Endothelial cell of umbilical vein (primary cell): ENCODE results near the gene VASN. TPM values are rescaled to one million over a fixed set of nuclear protein-coding genes. Genes with fewer than 3 reads are reported as not detected.

Source experiments
- BruUV-seq: library from RNA; stranded (reverse); fragments of 400-500 nt; replicated peaks from 2 replicates; lab custom pipeline; 2021; lab: Mats Ljungman, UMichigan
- CTCF ChIA-PET: fragments of 300-600, 350-600 bp; sonication (Branson Sonifier 250); formaldehyde crosslinking; loops from one replicate; lab custom pipeline; 2021; ENCODE audit warnings: antibody characterized with exemption, inconsistent platforms; lab: Charles Lee
- POLR2A ChIA-PET: fragments of 300-600, 350-600 bp; sonication (Branson Sonifier 250); formaldehyde crosslinking; loops from one replicate; lab custom pipeline; 2021; ENCODE audit warnings: antibody characterized with exemption, inconsistent platforms; lab: Charles Lee
- DNase-seq: peaks from one replicate; pipeline ENCODE4 v3.0.0-alpha.2; 2011; ENCODE audit warnings: low read depth, low spot score
- FAIRE-seq: peaks from 2 replicates; lab custom pipeline; 2011; peaks lifted over from hg19 to GRCh38; lab: Jason Lieb, UNC
- H2AFZ ChIP-seq: 2 replicates; pipeline ENCODE4 v1.6.0; 2012; ENCODE audit warnings: low read depth, low read length, control low read depth, inconsistent platforms
- H3K27ac ChIP-seq: 2 replicates; pipeline ENCODE4 v1.5.1; 2011; ENCODE audit warnings: low read depth, mild to moderate bottlenecking, control low read depth, low read length, moderate library complexity; ENCODE audit not compliant: insufficient read depth
- H3K27me3 ChIP-seq, 2 experiments: 2 replicates each; pipeline versions ENCODE4 v1.6.0 to v1.6.1; 2011; ENCODE audit warnings: low read length in 2 of 2, mixed read lengths in 1 of 2; ENCODE audit not compliant: control insufficient read depth in 2 of 2, insufficient read depth in 2 of 2
- H3K36me3 ChIP-seq, 2 experiments: 2 replicates in 1 of 2; 3 replicates in 1 of 2; pipeline ENCODE4 v1.5.1; 2011; ENCODE audit warnings: low read length in 2 of 2, mild to moderate bottlenecking in 1 of 2, moderate library complexity in 1 of 2; ENCODE audit not compliant: control insufficient read depth in 2 of 2, insufficient read depth in 2 of 2; ENCODE audit errors: extremely low read depth in 1 of 2
- H3K4me1 ChIP-seq: 3 replicates; pipeline ENCODE4 v1.5.1; 2011; ENCODE audit warnings: mild to moderate bottlenecking, low read length; ENCODE audit not compliant: control insufficient read depth, insufficient read depth; ENCODE audit errors: extremely low read depth
- H3K4me2 ChIP-seq: 2 replicates; pipeline ENCODE4 v1.6.1; 2011; ENCODE audit warnings: low read length, control low read depth, mixed read lengths; ENCODE audit not compliant: insufficient read depth
- H3K4me3 ChIP-seq, 3 experiments: fragments of 200-600 bp in 1 of 3; sonication (generic), shearing (Covaris generic) in 1 of 3; replicated peaks in 1 of 3; 2 replicates each; pipeline ENCODE4 v1.5.1; 2011 to 2016; ENCODE audit warnings: control low read depth in 3 of 3, low read length in 3 of 3, mild to moderate bottlenecking in 2 of 3, inconsistent platforms in 1 of 3, low read depth in 1 of 3, moderate library complexity in 1 of 3; ENCODE audit not compliant: insufficient read depth in 1 of 3
- H3K79me2 ChIP-seq: 2 replicates; pipeline ENCODE4 v1.6.0; 2012; ENCODE audit warnings: low read length, inconsistent platforms; ENCODE audit not compliant: control insufficient read depth, insufficient read depth
- H3K9ac ChIP-seq: replicated peaks from 2 replicates; pipeline ENCODE3; 2011; ENCODE audit warnings: low read length, control low read depth; ENCODE audit not compliant: insufficient read depth; ENCODE audit errors: extremely low read depth
- H3K9me1 ChIP-seq: replicated peaks from 3 replicates; pipeline ENCODE4 v1.6.0; 2011; ENCODE audit warnings: mild to moderate bottlenecking, low read length; ENCODE audit not compliant: control insufficient read depth, insufficient read depth; ENCODE audit errors: extremely low read depth
- H3K9me3 ChIP-seq: replicated peaks from 2 replicates; pipeline ENCODE4 v1.5.1; 2012; ENCODE audit warnings: low read length, inconsistent platforms; ENCODE audit not compliant: control insufficient read depth, insufficient read depth
- H4K20me1 ChIP-seq: replicated peaks from 2 replicates; pipeline ENCODE3; 2011; ENCODE audit warnings: mild to moderate bottlenecking, low read length; ENCODE audit not compliant: control insufficient read depth, insufficient read depth; ENCODE audit errors: extremely low read depth
- CTCF ChIP-seq, 2 donors: IDR thresholded peaks; 1 replicate in 1 of 2; 2 replicates in 1 of 2; pipeline ENCODE4 v1.5.1; 2011; ENCODE audit warnings: low read length in 2 of 2, mild to moderate bottlenecking in 2 of 2, moderate library complexity in 2 of 2, control low read depth in 1 of 2, inconsistent platforms in 1 of 2, low read depth in 1 of 2; ENCODE audit not compliant: insufficient read depth in 1 of 2; ENCODE audit errors: extremely low read depth in 1 of 2
- EZH2 ChIP-seq: IDR thresholded peaks from 2 replicates; pipeline ENCODE4 v1.6.1; 2012; ENCODE audit warnings: borderline replicate concordance, low read depth, mild to moderate bottlenecking, moderate library complexity, low read length, inconsistent platforms; ENCODE audit not compliant: severe bottlenecking
- FOS ChIP-seq: IDR thresholded peaks from 2 replicates; pipeline ENCODE4 v1.6.1; 2011; ENCODE audit warnings: mild to moderate bottlenecking, low read length, moderate library complexity, borderline replicate concordance; ENCODE audit not compliant: insufficient read depth
- GATA2 ChIP-seq: IDR thresholded peaks from 2 replicates; pipeline ENCODE4 v1.7.0; 2011; ENCODE audit warnings: low read depth, mild to moderate bottlenecking, moderate library complexity, mixed read lengths, low read length; ENCODE audit not compliant: insufficient read length, insufficient read depth
- JUN ChIP-seq: IDR thresholded peaks from 2 replicates; pipeline ENCODE4 v1.6.1; 2011; ENCODE audit warnings: borderline replicate concordance, low read depth; ENCODE audit not compliant: insufficient read length, insufficient read depth
- MYC ChIP-seq: IDR thresholded peaks from one replicate; pipeline ENCODE4 v1.6.1; 2011; ENCODE audit warnings: mild to moderate bottlenecking, low read depth, low read length
- POLR2A ChIP-seq: IDR thresholded peaks from 2 replicates; pipeline ENCODE4 v1.6.1; 2012; ENCODE audit warnings: low read depth, mild to moderate bottlenecking, control low read depth, low read length
- POLR2AphosphoS5 ChIP-seq: IDR thresholded peaks from 2 replicates; pipeline ENCODE4 v1.6.1; 2012; ENCODE audit warnings: low read depth, mild to moderate bottlenecking, control low read depth, low read length, moderate library complexity; ENCODE audit not compliant: insufficient read depth
- dilution Hi-C: fragments of 300-500 bp; cut with MboI; formaldehyde crosslinking; loops from one replicate; pipeline ENCODE4 v1.15.0; 2019; ENCODE audit warnings: low sequenced_read_pairs; ENCODE audit not compliant: extremely low pct_ligation_motif_present
- intact Hi-C: fragments of 100-400 bp; cut with micrococcal nuclease; formaldehyde crosslinking; loops from one replicate; pipeline ENCODE4 v1.10.0; 2022
- polyA plus RNA-seq, 4 experiments: library from polyadenylated mRNA; depleted of rRNA in 3 of 4; stranded (reverse) in 3 of 4; unstranded in 1 of 4; fragments of >200 nt; gene quantifications; 2 replicates each; pipeline versions ENCODE4 v1.2.1 to v1.2.3, GENCODE V29; 2011 to 2012; ENCODE audit warnings: missing spikeins in 1 of 4
- total RNA-seq: library from RNA; stranded (reverse); gene quantifications from 2 replicates; pipeline ENCODE4 v1.2.3, GENCODE V29; 2021
- TF ChIP-seq, protein P1 (sequence below): IDR thresholded peaks from 2 replicates; pipeline ENCODE4 v1.6.1; 2011; ENCODE audit not compliant: insufficient read depth, insufficient read length

The VASN gene
- total and polyA plus RNA-seq, 2 donors (not counting 3 experiments of a cell fraction or from before 2014, with no cell fraction given), result 0.41 to 0.42 TPM

DNA sequence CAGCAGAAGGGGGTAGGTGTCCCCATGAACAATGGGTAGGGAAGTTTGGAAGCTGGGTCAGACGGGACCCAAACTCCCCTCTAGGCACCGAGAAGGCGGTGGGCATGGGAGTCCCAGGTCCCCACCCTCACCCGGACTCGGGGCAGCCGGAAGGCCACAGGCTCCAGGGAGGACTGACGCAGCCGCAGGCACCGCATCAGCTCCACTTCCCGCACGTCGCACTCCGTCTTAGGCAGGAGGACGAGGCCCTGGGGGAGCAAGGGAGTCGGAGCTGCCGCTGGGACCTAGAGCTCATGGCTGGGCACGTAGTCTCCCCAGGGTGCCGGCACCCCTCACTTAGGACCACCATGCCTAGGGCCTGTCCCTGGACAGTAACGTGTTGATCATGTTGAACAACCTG lies 13.4 kb upstream of the VASN start:
- intact Hi-C loops (no loop called here), dilution Hi-C loops (no loop called here)
- Histone ChIP-seq H3K27me3 (no peaks in the 10 kb centered on the region), H3K27ac (no peak overlapping the region), H3K9ac (no peak overlapping the region), H3K79me2 (no peaks in the 10 kb centered on the region), H3K36me3 (peaks cover 0 to 22% of the 10 kb centered on the region in 2 experiments), H3K9me1 (no peaks in the 10 kb centered on the region), H3K9me3 (no peaks in the 10 kb centered on the region), H3K4me2 (no peak overlapping the region), H3K4me3 (no peak overlapping the region), H2AFZ (no peak overlapping the region), H4K20me1 (no peaks in the 10 kb centered on the region), H3K4me1 (peaks cover 3% of the 10 kb centered on the region)
- FAIRE-seq (no peak), DNase-seq (no peak)
- BruUV-seq, result no TSS peak
- ChIA-PET POLR2A (no interaction called here), CTCF (interaction anchor here (0.7 to 5.6 kb wide), 4 partner anchors 11 to 45 kb away, joined by 3 to 102 read pairs (median 10); no protein-coding TSS in a partner anchor)
- no peak for TF ChIP-seq CTCF (IDR thresholded peaks at IDR 0.05; ENCODE audit: extremely low read depth in 1 of 2, insufficient read depth in 1 of 2, low read depth in 1 of 2, low read length in 2 of 2)
- no peak for TF ChIP-seq JUN
- no peak for TF ChIP-seq MYC
- no peak for TF ChIP-seq FOS
- TF ChIP-seq EZH2, result no peak
- TF ChIP-seq POLR2AphosphoS5, result no peak
- no peak for TF ChIP-seq GATA2
- TF ChIP-seq, protein P1, sequence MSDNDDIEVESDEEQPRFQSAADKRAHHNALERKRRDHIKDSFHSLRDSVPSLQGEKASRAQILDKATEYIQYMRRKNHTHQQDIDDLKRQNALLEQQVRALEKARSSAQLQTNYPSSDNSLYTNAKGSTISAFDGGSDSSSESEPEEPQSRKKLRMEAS, result no peak
- TF ChIP-seq POLR2A, result no peak
